SK-N-SH (cell line): ENCODE results near the gene CCNG2. TPM values are rescaled to one million over a fixed set of nuclear protein-coding genes. Genes with fewer than 3 reads are reported as not detected.

Source experiments
- CTCF ChIA-PET: fragments of 300-600, 350-600 bp; formaldehyde crosslinking; extraction: SDS; loops from one replicate; lab custom pipeline; 2021; lab: Yijun Ruan, JAX
- POLR2A ChIA-PET: fragments of 350-600 bp; sonication (Branson Sonifier 250); formaldehyde crosslinking; extraction: SDS; loops from one replicate; lab custom pipeline; 2020; ENCODE audit warnings: antibody characterized with exemption, inconsistent platforms; lab: Yijun Ruan, JAX
- DNase-seq: peaks from one replicate; pipeline ENCODE4 v3.0.0; 2012
- H2AFZ ChIP-seq: fragments of 200-600 bp; sonication (generic); 2 replicates; pipeline ENCODE4 v1.8.1; 2016; ENCODE audit warnings: antibody characterized with exemption, mild to moderate bottlenecking, low read depth
- H3F3A ChIP-seq: fragments of 200-600 bp; sonication (generic); replicated peaks from 2 replicates; pipeline ENCODE3; 2016; ENCODE audit warnings: antibody characterized with exemption, mild to moderate bottlenecking; ENCODE audit not compliant: insufficient read depth
- H3K27ac ChIP-seq, 2 experiments: fragments of 200-500 bp in 1 of 2; fragments of 200-600 bp in 1 of 2; sonication (Bioruptor generic) in 1 of 2; sonication (generic), shearing (Covaris generic) in 1 of 2; 2 replicates each; pipeline versions ENCODE4 v1.5.1 to v1.6.1; 2014 to 2016; ENCODE audit warnings: low read depth in 2 of 2, inconsistent platforms in 1 of 2, low read length in 1 of 2, mild to moderate bottlenecking in 1 of 2, mixed read lengths in 1 of 2
- H3K27me3 ChIP-seq: fragments of 200-600 bp; sonication (generic), shearing (Covaris generic); 2 replicates; pipeline ENCODE4 v1.6.1; 2016; ENCODE audit warnings: mixed run types; ENCODE audit not compliant: insufficient read depth
- H3K36me3 ChIP-seq, 2 experiments: fragments of 200-500 bp in 1 of 2; fragments of 200-600 bp in 1 of 2; sonication (Bioruptor generic) in 1 of 2; sonication (generic) in 1 of 2; replicated peaks in 1 of 2; 2 replicates each; pipeline versions ENCODE3 to v1.5.1; 2014 to 2016; ENCODE audit warnings: low read length in 1 of 2, mild to moderate bottlenecking in 1 of 2; ENCODE audit not compliant: insufficient read depth in 2 of 2, control insufficient read depth in 1 of 2
- H3K4me1 ChIP-seq, 2 experiments: fragments of 200-500 bp in 1 of 2; fragments of 200-600 bp in 1 of 2; sonication (Bioruptor generic) in 1 of 2; sonication (generic), shearing (Covaris generic) in 1 of 2; 2 replicates each; pipeline versions ENCODE4 v1.5.1 to v1.6.1; 2014 to 2016; ENCODE audit warnings: low read depth in 1 of 2, low read length in 1 of 2, mixed run types in 1 of 2; ENCODE audit not compliant: insufficient read depth in 2 of 2, control insufficient read depth in 1 of 2
- H3K4me2 ChIP-seq: fragments of 200-600 bp; sonication (generic), shearing (Covaris generic); 2 replicates; pipeline ENCODE4 v1.6.1; 2017; ENCODE audit warnings: mixed run types
- H3K4me3 ChIP-seq, 2 experiments: fragments of 200-500 bp in 1 of 2; fragments of 200-600 bp in 1 of 2; sonication (Bioruptor generic) in 1 of 2; sonication (generic), shearing (Covaris generic) in 1 of 2; 2 replicates each; pipeline versions ENCODE4 v1.5.1 to v1.8.1; 2014 to 2016; ENCODE audit warnings: low read depth in 2 of 2, inconsistent platforms in 1 of 2, low read length in 1 of 2, mild to moderate bottlenecking in 1 of 2, mixed read lengths in 1 of 2, moderate library complexity in 1 of 2
- H3K79me2 ChIP-seq: fragments of 200-600 bp; sonication (generic); 2 replicates; pipeline ENCODE4 v1.8.1; 2017; ENCODE audit warnings: mild to moderate bottlenecking; ENCODE audit not compliant: insufficient read depth
- H3K9ac ChIP-seq: fragments of 200-600 bp; sonication (generic); 2 replicates; pipeline ENCODE4 v1.6.1; 2017; ENCODE audit warnings: mixed run types
- H3K9me2 ChIP-seq: fragments of 200-600 bp; sonication (generic); 2 replicates; pipeline ENCODE4 v1.6.1; 2017; ENCODE audit warnings: mixed run types
- H3K9me3 ChIP-seq: fragments of 200-600 bp; sonication (generic); 2 replicates; pipeline ENCODE4 v1.6.1; 2017; ENCODE audit warnings: mixed run types, mild to moderate bottlenecking, moderate library complexity
- H4K20me1 ChIP-seq: fragments of 200-600 bp; sonication (generic); 2 replicates; pipeline ENCODE4 v1.6.1; 2017; ENCODE audit warnings: mild to moderate bottlenecking, mixed run types; ENCODE audit not compliant: insufficient read depth
- ELF1 ChIP-seq: IDR thresholded peaks from 2 replicates; pipeline ENCODE4 v1.4.0; 2012
- EZH2phosphoT487 ChIP-seq: fragments of 200-600 bp; sonication (generic); IDR thresholded peaks from 2 replicates; pipeline ENCODE4 v1.6.1; 2017; ENCODE audit warnings: low read depth, mixed run types, mild to moderate bottlenecking, antibody characterized with exemption, moderate library complexity, borderline replicate concordance
- FOSL2 ChIP-seq: IDR thresholded peaks from 2 replicates; pipeline ENCODE4 v1.4.0; 2012; ENCODE audit warnings: low read depth, mild to moderate bottlenecking, moderate library complexity, borderline replicate concordance
- FOXJ3 ChIP-seq: sonication (generic); formaldehyde crosslinking; IDR thresholded peaks from 2 replicates; pipeline ENCODE4 v1.5.1; 2020; ENCODE audit warnings: mild to moderate bottlenecking, missing genetic modification reagents
- FOXM1 ChIP-seq: IDR thresholded peaks from 2 replicates; pipeline ENCODE4 v1.4.0; 2012; ENCODE audit warnings: low read depth, mild to moderate bottlenecking
- GATA2 ChIP-seq: sonication (generic); formaldehyde crosslinking; IDR thresholded peaks from 2 replicates; pipeline ENCODE4 v1.5.0; 2020; ENCODE audit warnings: mild to moderate bottlenecking, missing genetic modification reagents
- MAX ChIP-seq: IDR thresholded peaks from 2 replicates; pipeline ENCODE4 v1.4.0; 2012; ENCODE audit warnings: low read depth
- MEF2A ChIP-seq: IDR thresholded peaks from 2 replicates; pipeline ENCODE4 v1.4.0; 2012; ENCODE audit warnings: low read depth, borderline replicate concordance
- NFIC ChIP-seq: IDR thresholded peaks from 2 replicates; pipeline ENCODE4 v1.4.0; 2012; ENCODE audit warnings: borderline replicate concordance
- POLR2AphosphoS5 ChIP-seq: IDR thresholded peaks from 2 replicates; pipeline ENCODE4 v1.6.1; 2012; ENCODE audit warnings: low read depth, low read length
- RAD21 ChIP-seq: IDR thresholded peaks from 2 replicates; pipeline ENCODE4 v1.6.1; 2012; ENCODE audit warnings: mild to moderate bottlenecking, low read length
- RFX5 ChIP-seq: IDR thresholded peaks from 2 replicates; pipeline ENCODE4 v1.6.1; 2012; ENCODE audit warnings: mild to moderate bottlenecking, improper control_type of control experiment, low read length
- SMC3 ChIP-seq: IDR thresholded peaks from 2 replicates; pipeline ENCODE4 v1.6.1; 2012; ENCODE audit warnings: low read depth, low read length, improper control_type of control experiment
- TAF1 ChIP-seq: IDR thresholded peaks from 2 replicates; pipeline ENCODE4 v1.6.1; 2012; ENCODE audit warnings: low read depth, mild to moderate bottlenecking, low read length, moderate library complexity, borderline replicate concordance
- TCF12 ChIP-seq: IDR thresholded peaks from 2 replicates; pipeline ENCODE4 v1.4.0; 2012
- WGBS: methylation state at CpG from one replicate; pipeline ENCODE4 v1.1.6; 2017; ENCODE audit warnings: low lambda C conversion rate; 5-methylcytosine and 5-hydroxymethylcytosine counted together
- polyA plus RNA-seq, 3 experiments: library from polyadenylated mRNA; depleted of rRNA; stranded (reverse); fragments of >200 nt; gene quantifications; 2 replicates each; pipeline ENCODE4 v1.2.3, GENCODE V29; 2012

Gene CCNG2
- polyA plus RNA-seq, 1 of the 3 experiments (the other 2 are of a cell fraction) = 8.9 TPM

GRCh38 chr4:77159806-77160205 is 2.8 kb downstream of the CCNG2 start (continued):
- TF ChIP-seq SMC3 = no peak
- TF ChIP-seq RFX5 = no peak

- CTCF ChIA-PET = interaction anchor here (2.3 kb wide), 1 partner anchor 68 kb away, joined by 8 read pairs; no protein-coding TSS in a partner anchor
- H3K9ac ChIP-seq = no peak overlapping the region
- H3K79me2 ChIP-seq = peaks cover 13% of the 10 kb centered on the region
- no peaks in the 10 kb centered on the region for H3K9me2 ChIP-seq
- POLR2A ChIA-PET = no interaction called here
- DNase-seq = no peak
- no peak overlapping the region for H3K27ac ChIP-seq
- no peak for TF ChIP-seq RAD21
- no peak for TF ChIP-seq FOXJ3 (CRISPR knock-in tag)
- no peak for TF ChIP-seq EZH2phosphoT487
- TF ChIP-seq FOXM1 = no peak
- no peak for TF ChIP-seq MEF2A
- no peak for TF ChIP-seq TAF1
- no peak for TF ChIP-seq POLR2AphosphoS5
- TF ChIP-seq FOSL2 = no peak
- TF ChIP-seq TCF12 = no peak
- H3K4me3 ChIP-seq = no peak overlapping the region
- WGBS = 95% methylated on average over 4 of the region's 4 CpGs
- peaks cover 6 to 8% of the 10 kb centered on the region in 2 experiments; a peak in 2 of 4 replicates for H3K4me1 ChIP-seq
- H2AFZ ChIP-seq = no peak overlapping the region
- peaks cover 2% of the 10 kb centered on the region for H3F3A ChIP-seq
- no peaks in the 10 kb centered on the region for H3K27me3 ChIP-seq
- H3K4me2 ChIP-seq = no peak overlapping the region
- H3K9me3 ChIP-seq = no peaks in the 10 kb centered on the region
- H4K20me1 ChIP-seq = peaks cover 17% of the 10 kb centered on the region; the same call in 1 of the 2 replicates
- H3K36me3 ChIP-seq = peaks cover 81 to 97% of the 10 kb centered on the region in 2 experiments
Observed at GRCh38 chr4:77163641-77164040, 6.6 kb downstream of the CCNG2 start.

- Histone ChIP-seq H3F3A (no peaks in the 10 kb centered on the region), H3K9me3 (no peaks in the 10 kb centered on the region), H3K79me2 (no peaks in the 10 kb centered on the region), H3K4me1 (no peaks in the 10 kb centered on the region), H2AFZ (no peak overlapping the region), H3K9ac (no peak overlapping the region), H3K27me3 (no peaks in the 10 kb centered on the region), H3K4me2 (no peak overlapping the region), H4K20me1 (no peaks in the 10 kb centered on the region), H3K4me3 (no peak overlapping the region), H3K36me3 (peaks cover 65 to 81% of the 10 kb centered on the region in 2 experiments), H3K27ac (no peak overlapping the region), H3K9me2 (no peaks in the 10 kb centered on the region)
- ChIA-PET POLR2A (no interaction called here), CTCF (interaction anchor here (1.0 kb wide), 1 partner anchor 37 kb away, joined by 4 read pairs; no protein-coding TSS in a partner anchor)
- TF ChIP-seq MEF2A (no peak), SMC3 (no peak), NFIC (no peak), GATA2 (CRISPR knock-in tag) (no peak), TAF1 (no peak), POLR2AphosphoS5 (no peak), MAX (no peak), ELF1 (no peak)
- WGBS = 88% methylated on average over 1 of the region's 1 CpG
- DNase-seq = no peak
Observed at GRCh38 chr4:77167173-77167572, 10.2 kb downstream of the CCNG2 start.
